PC-3 (cell line): Measurements from ENCODE around the gene MGAT4B.

Source experiments
- EZH2 ChIP-seq: fragments of 300-600 bp; sonication (generic); IDR thresholded peaks from one replicate; pipeline ENCODE4 v1.6.1; 2017; ENCODE audit warnings: antibody characterized with exemption, mild to moderate bottlenecking, low read length; ENCODE audit not compliant: unreplicated experiment
- EZH2phosphoT487 ChIP-seq: fragments of 300-600 bp; sonication (generic); IDR thresholded peaks from 2 replicates; pipeline ENCODE4 v1.6.1; 2018; ENCODE audit warnings: mild to moderate bottlenecking, antibody characterized with exemption, low read length, borderline replicate concordance
- TF ChIP-seq, protein P1 (sequence below): fragments of 300-600 bp; sonication (generic); conservative IDR thresholded peaks from 2 replicates; pipeline ENCODE4 v1.5.1; 2017; ENCODE audit warnings: antibody characterized with exemption, low read depth, mild to moderate bottlenecking, low read length

- TF ChIP-seq, protein P1, sequence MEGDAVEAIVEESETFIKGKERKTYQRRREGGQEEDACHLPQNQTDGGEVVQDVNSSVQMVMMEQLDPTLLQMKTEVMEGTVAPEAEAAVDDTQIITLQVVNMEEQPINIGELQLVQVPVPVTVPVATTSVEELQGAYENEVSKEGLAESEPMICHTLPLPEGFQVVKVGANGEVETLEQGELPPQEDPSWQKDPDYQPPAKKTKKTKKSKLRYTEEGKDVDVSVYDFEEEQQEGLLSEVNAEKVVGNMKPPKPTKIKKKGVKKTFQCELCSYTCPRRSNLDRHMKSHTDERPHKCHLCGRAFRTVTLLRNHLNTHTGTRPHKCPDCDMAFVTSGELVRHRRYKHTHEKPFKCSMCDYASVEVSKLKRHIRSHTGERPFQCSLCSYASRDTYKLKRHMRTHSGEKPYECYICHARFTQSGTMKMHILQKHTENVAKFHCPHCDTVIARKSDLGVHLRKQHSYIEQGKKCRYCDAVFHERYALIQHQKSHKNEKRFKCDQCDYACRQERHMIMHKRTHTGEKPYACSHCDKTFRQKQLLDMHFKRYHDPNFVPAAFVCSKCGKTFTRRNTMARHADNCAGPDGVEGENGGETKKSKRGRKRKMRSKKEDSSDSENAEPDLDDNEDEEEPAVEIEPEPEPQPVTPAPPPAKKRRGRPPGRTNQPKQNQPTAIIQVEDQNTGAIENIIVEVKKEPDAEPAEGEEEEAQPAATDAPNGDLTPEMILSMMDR = no peak
- no peak for TF ChIP-seq EZH2
- no peak for TF ChIP-seq EZH2phosphoT487
Observed at GRCh38 chr5:179794575-179794974, 12.1 kb downstream of the MGAT4B start.
